ENCODE results near the gene CNN2.

DNA sequence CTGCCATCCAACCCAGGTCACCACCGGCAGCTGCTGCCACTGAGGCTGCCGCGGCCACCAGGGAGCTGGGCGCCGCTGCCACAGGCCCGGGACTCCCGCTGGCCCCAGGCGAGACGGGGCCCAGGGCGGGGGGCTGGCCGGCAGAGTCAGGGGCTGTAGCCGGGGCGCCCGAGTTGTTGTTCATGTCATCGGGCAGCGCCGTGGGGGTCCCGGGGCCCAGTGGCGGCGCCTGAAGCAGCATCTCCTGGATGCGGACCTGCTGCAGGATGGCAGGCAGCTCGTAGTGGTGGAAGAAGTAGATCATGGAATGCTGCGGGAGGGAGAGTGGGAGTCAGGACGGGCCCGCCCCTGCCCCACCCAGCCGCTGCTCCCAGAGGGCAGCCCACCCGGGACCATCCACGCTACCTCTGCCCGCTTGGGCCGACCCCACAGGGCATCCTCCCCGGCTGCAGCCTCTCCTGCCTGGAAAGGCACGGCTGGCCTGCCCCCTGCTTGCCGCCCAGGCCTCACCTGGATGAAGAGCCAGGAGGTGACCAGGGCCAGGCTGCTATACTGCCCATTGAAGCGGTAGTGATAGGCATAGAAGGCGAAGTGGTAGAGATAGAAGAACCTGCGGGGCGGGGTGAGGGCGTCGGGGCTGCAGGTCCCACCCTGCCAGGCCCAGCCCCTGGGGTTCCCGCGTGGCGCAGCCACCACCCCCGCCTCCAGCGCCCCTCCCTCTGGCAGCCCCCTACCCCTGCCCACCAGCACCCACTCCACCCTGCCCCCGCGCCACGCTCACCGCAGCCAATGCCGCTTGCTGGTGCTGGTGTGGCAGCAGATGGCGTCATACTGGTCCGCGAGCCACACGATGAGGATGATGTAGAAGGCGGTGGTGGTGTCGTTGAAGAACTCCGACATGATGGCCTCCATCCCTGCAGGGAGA, 15.6 kb upstream of the CNN2 start:
- no peak for TF ChIP-seq POLR2AphosphoS5 (IDR thresholded peaks at IDR 0.05; ENCODE audit: low read depth, low read length)
- TF ChIP-seq TAF1 (IDR thresholded peaks at IDR 0.05; ENCODE audit: borderline replicate concordance, low read depth, low read length): no peak
- no peak for TF ChIP-seq POLR2A (IDR thresholded peaks at IDR 0.05; ENCODE audit: low read depth, low read length)

Measured in GM12892 (cell line).